ENCODE results near the gene ASCC1. TPM values are rescaled to one million over a fixed set of nuclear protein-coding genes. Genes with fewer than 3 reads are reported as not detected.

ASCC1 gene
- total and polyA plus RNA-seq, 2 of the 4 experiments (the other 2 are of a cell fraction) = 15.9 to 21.0 TPM

DNA sequence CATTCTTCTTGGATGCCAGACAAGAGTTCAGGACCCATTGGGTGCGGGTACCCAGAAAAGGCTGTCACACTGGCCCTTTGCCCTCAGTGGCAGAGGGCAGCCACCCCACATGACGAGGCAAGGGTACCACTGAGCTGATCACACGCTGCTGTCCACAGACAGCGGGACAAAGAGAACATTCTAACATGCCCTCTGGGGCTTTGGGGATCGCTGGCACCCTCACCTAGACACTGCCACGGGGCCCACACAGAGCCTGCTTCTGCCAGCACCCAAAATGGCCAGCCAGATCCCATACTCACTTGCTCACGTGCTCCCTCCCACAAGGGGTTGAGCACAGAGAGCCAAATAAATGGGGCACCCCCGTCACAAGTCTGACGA, 111.0 kb downstream of the ASCC1 start:
- Histone ChIP-seq H3K56ac (ENCODE audit: extremely low read depth, insufficient read depth, low read length) (no peak overlapping the region), H2BK15ac (ENCODE audit: low read depth, low read length) (no peak overlapping the region), H2AK9ac (replicated peaks; ENCODE audit: low read depth, low read length, poor library complexity) (no peak overlapping the region), H2BK5ac (ENCODE audit: low read depth, low read length, poor library complexity, severe bottlenecking) (no peak overlapping the region), H2BK20ac (ENCODE audit: low read depth, low read length) (no peak overlapping the region), H3K9me3 (ENCODE audit: control insufficient read depth, insufficient read depth, low read length) (no peaks in the 10 kb centered on the region), H3K9me1 (ENCODE audit: insufficient read depth, low read length) (no peaks in the 10 kb centered on the region; the same call in 1 of the 2 replicates), H3K27me3 (ENCODE audit: control insufficient read depth, insufficient read depth, low read length) (no peaks in the 10 kb centered on the region), H4K5ac (ENCODE audit: low read depth, low read length) (no peak overlapping the region), H3K4me2 (ENCODE audit: low read depth, low read length) (no peak overlapping the region), H4K8ac (ENCODE audit: low read depth in 2 of 2, low read length in 2 of 2) (no peak overlapping the region), H4K20me1 (ENCODE audit: insufficient read depth, low read length) (no peaks in the 10 kb centered on the region), H3K4me3 (ENCODE audit: insufficient read depth, low read depth, low read length) (no peak overlapping the region), H4K91ac (ENCODE audit: insufficient read depth, low read depth, low read length) (no peak overlapping the region), H3K36me3 (ENCODE audit: control insufficient read depth, insufficient read depth, low read length) (peaks cover 4% of the 10 kb centered on the region; the same call in 1 of the 2 replicates), H3K4ac (ENCODE audit: low read depth, low read length) (no peak overlapping the region), H3K9ac (ENCODE audit: low read depth, low read length) (no peak overlapping the region), H3K23ac (ENCODE audit: low read depth, low read length) (no peak overlapping the region), H2BK120ac (ENCODE audit: low read depth, low read length) (no peak overlapping the region), H3K79me1 (ENCODE audit: low read depth in 1 of 2, low read length in 2 of 2) (no peaks in the 10 kb centered on the region), H3K18ac (ENCODE audit: low read depth, low read length) (no peak overlapping the region), H2AFZ (replicated peaks; ENCODE audit: low read length, poor library complexity) (no peak overlapping the region), H3K14ac (replicated peaks; ENCODE audit: low read depth, low read length) (no peak overlapping the region), H3K27ac (ENCODE audit: insufficient read depth, low read length) (no peak overlapping the region), H3K4me1 (ENCODE audit: control insufficient read depth, insufficient read depth, low read length) (peaks cover 2% of the 10 kb centered on the region; the same call in 1 of the 2 replicates), H2AK5ac (ENCODE audit: low read depth, low read length) (no peak overlapping the region)
- no TSS peak for BruUV-seq (replicated peaks)
- no peak for TF ChIP-seq RFX5 (IDR thresholded peaks at IDR 0.05; ENCODE audit: low read depth, low read length)
- no peak for TF ChIP-seq RCOR1 (IDR thresholded peaks at IDR 0.05; ENCODE audit: insufficient replicate concordance, low read length)
- TF ChIP-seq MAFK (IDR thresholded peaks at IDR 0.05; ENCODE audit: low read depth, low read length) = no peak
- TF ChIP-seq NFE2L2 (IDR thresholded peaks at IDR 0.05; ENCODE audit: low read depth, low read length) = no peak
- TF ChIP-seq MXI1 (IDR thresholded peaks at IDR 0.05; ENCODE audit: borderline replicate concordance, low read depth, low read length) = no peak
- in situ Hi-C loops (cut with MboI; ENCODE audit: low sequenced_read_pairs) = no loop called here
- ChIA-PET POLR2A (ENCODE audit: unreplicated experiment) (no interaction called here), CTCF (no interaction called here)
- DNase-seq (no peak), ATAC-seq (ENCODE audit: low read depth) (no peak)
- intact Hi-C loops (cut with micrococcal nuclease) = loop anchor here (5.0 kb wide), 1 partner anchor 67 kb away; no protein-coding TSS in a partner anchor
- WGBS, 2 experiments (ENCODE audit: extremely low coverage in 2 of 2, insufficient read length in 1 of 2) = 90% methylated on average over 4 of the region's 9 CpGs; no CpG with 5 or more reads in 1 of the 2 experiments
- dilution Hi-C loops (cut with HindIII; ENCODE audit: low sequenced_read_pairs, unreplicated experiment) = no loop called here

Measured in IMR-90 (cell line).